Keratinocyte (primary cell): ENCODE data around the gene DYTN. TPM values are rescaled to one million over a fixed set of nuclear protein-coding genes. Genes with fewer than 3 reads are reported as not detected.

Experiments
- DNase-seq: peaks from one replicate; pipeline ENCODE4 v3.0.0-alpha.2; 2011; ENCODE audit warnings: low read depth, missing footprints, low spot score
- FAIRE-seq: peaks from 2 replicates; lab custom pipeline; 2011; peaks lifted over from hg19 to GRCh38; lab: Jason Lieb, UNC
- H2AFZ ChIP-seq: 2 replicates; pipeline ENCODE4 v1.6.0; 2012; ENCODE audit warnings: low read length, control low read depth, inconsistent platforms; ENCODE audit not compliant: control insufficient read depth
- H3K27ac ChIP-seq: 2 replicates; pipeline ENCODE4 v1.5.1; 2011; ENCODE audit warnings: low read length; ENCODE audit not compliant: control insufficient read depth, insufficient read depth
- H3K27me3 ChIP-seq: 3 replicates; pipeline ENCODE4 v1.6.0; 2011; ENCODE audit warnings: low read length; ENCODE audit not compliant: control insufficient read depth, insufficient read depth; ENCODE audit errors: extremely low read depth
- H3K36me3 ChIP-seq, 2 experiments: 2 replicates in 1 of 2; 3 replicates in 1 of 2; pipeline ENCODE4 v1.5.1; 2011; ENCODE audit warnings: low read length in 2 of 2, mild to moderate bottlenecking in 1 of 2; ENCODE audit not compliant: control insufficient read depth in 2 of 2, insufficient read depth in 2 of 2; ENCODE audit errors: extremely low read depth in 1 of 2
- H3K4me1 ChIP-seq: 3 replicates; pipeline ENCODE4 v1.5.1; 2011; ENCODE audit warnings: low read length; ENCODE audit not compliant: control insufficient read depth, insufficient read depth; ENCODE audit errors: extremely low read depth
- H3K4me2 ChIP-seq: 3 replicates; pipeline ENCODE4 v1.6.0; 2011; ENCODE audit warnings: low read depth, low read length; ENCODE audit not compliant: control insufficient read depth, insufficient read depth; ENCODE audit errors: extremely low read depth
- H3K4me3 ChIP-seq, 3 experiments: fragments of 200-600 bp in 1 of 3; sonication (generic) in 1 of 3; 2 replicates in 2 of 3; 3 replicates in 1 of 3; pipeline ENCODE4 v1.5.1; 2011 to 2016; ENCODE audit warnings: low read length in 3 of 3, mild to moderate bottlenecking in 3 of 3, control low read depth in 2 of 3, inconsistent platforms in 1 of 3, low read depth in 1 of 3, mixed read lengths in 1 of 3, mixed run types in 1 of 3, moderate library complexity in 1 of 3; ENCODE audit not compliant: control insufficient read depth in 2 of 3, insufficient read depth in 2 of 3; ENCODE audit errors: extremely low read depth in 1 of 3
- H3K79me2 ChIP-seq: 2 replicates; pipeline ENCODE4 v1.6.0; 2012; ENCODE audit warnings: low read length; ENCODE audit not compliant: control insufficient read depth, insufficient read depth
- H3K9ac ChIP-seq: 3 replicates; pipeline ENCODE4 v1.6.0; 2011; ENCODE audit warnings: low read length; ENCODE audit not compliant: control insufficient read depth, insufficient read depth; ENCODE audit errors: extremely low read depth
- H3K9me1 ChIP-seq: 3 replicates; pipeline ENCODE4 v1.6.0; 2011; ENCODE audit warnings: low read length; ENCODE audit not compliant: control insufficient read depth, insufficient read depth; ENCODE audit errors: extremely low read depth
- H3K9me3 ChIP-seq: 2 replicates; pipeline ENCODE4 v1.5.1; 2012; ENCODE audit warnings: low read depth, low read length; ENCODE audit not compliant: control insufficient read depth
- H4K20me1 ChIP-seq: 3 replicates; pipeline ENCODE4 v1.6.0; 2011; ENCODE audit warnings: low read length; ENCODE audit not compliant: control insufficient read depth, insufficient read depth; ENCODE audit errors: extremely low read depth
- EZH2 ChIP-seq: IDR thresholded peaks from one replicate; pipeline ENCODE4 v1.6.1; 2012; ENCODE audit warnings: inconsistent platforms, mild to moderate bottlenecking, low read length, moderate library complexity
- dilution Hi-C: fragments of 300-500 bp; cut with MboI; formaldehyde crosslinking; loops from one replicate; pipeline ENCODE4 v1.7.0; 2020; ENCODE audit warnings: low sequenced_read_pairs; ENCODE audit not compliant: extremely low pct_ligation_motif_present
- polyA minus RNA-seq, 3 experiments: library from RNA; depleted of rRNA, polyadenylated mRNA; stranded (reverse); fragments of >200 nt; gene quantifications; 1 replicate in 1 of 3; 2 replicates in 1 of 3; 3 replicates in 1 of 3; pipeline ENCODE4 v1.2.3, GENCODE V29; 2011
- polyA plus RNA-seq, 5 experiments: library from polyadenylated mRNA; depleted of rRNA in 3 of 5; stranded (reverse) in 3 of 5; stranded (forward) in 1 of 5; unstranded in 1 of 5; fragments of >200 nt; gene quantifications; 1 replicate in 1 of 5; 2 replicates in 3 of 5; 3 replicates in 1 of 5; pipeline versions ENCODE4 v1.2.1 to v1.2.3, GENCODE V29; 2011 to 2012; ENCODE audit warnings: missing spikeins in 2 of 5, low read depth in 1 of 5, low replicate concordance in 1 of 5
- TF ChIP-seq, protein P1 (sequence below), 3 experiments: IDR thresholded peaks in 1 of 3; conservative IDR thresholded peaks in 1 of 3; optimal IDR thresholded peaks in 1 of 3; 2 replicates in 2 of 3; 3 replicates in 1 of 3; pipeline versions ENCODE3 to v1.5.1; 2011; ENCODE audit warnings: low read length in 3 of 3, mild to moderate bottlenecking in 3 of 3, moderate library complexity in 2 of 3, control low read depth in 1 of 3, inconsistent platforms in 1 of 3; ENCODE audit not compliant: insufficient read depth in 2 of 3; ENCODE audit errors: extremely low read depth in 1 of 3

Gene DYTN, protein sequence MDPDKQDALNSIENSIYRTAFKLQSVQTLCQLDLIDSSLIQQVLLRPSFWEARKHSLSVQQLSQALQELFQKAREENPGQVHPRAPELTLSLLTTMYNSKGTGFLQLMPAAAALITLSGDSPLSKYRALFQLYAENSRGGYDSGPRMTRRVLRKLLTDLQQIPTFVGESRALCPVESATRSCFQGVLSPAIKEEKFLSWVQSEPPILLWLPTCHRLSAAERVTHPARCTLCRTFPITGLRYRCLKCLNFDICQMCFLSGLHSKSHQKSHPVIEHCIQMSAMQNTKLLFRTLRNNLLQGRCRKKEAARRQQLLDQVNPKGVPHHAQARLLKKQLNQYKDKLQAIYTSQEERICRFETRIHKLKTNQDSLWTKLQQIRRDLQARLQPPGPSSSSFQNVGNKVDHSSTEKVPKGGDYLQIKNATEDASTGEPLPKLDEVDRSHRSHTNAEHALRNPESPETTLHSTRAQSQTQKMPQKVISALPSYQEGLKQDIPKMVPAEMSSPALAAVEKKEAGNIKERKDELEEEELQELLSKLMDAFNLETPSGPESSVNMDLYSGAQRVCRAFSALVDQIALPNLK
- polyA plus RNA-seq (not detected in 3 replicates), polyA minus RNA-seq (not detected in 3 replicates)
- not detected for polyA plus RNA-seq (2011; ENCODE audit: low read depth)
- polyA plus RNA-seq (2011; cell fraction: cytosol; rRNA removed): not detected in 2 replicates
- not detected in 2 replicates for polyA plus RNA-seq (2011; cell fraction: nucleus; rRNA removed)
- not detected in 2 replicates for polyA plus RNA-seq (2012; ENCODE audit: low replicate concordance)
- polyA minus RNA-seq (2011; cell fraction: cytosol; rRNA and poly(A)+ RNA removed): not detected
- not detected in 2 replicates for polyA minus RNA-seq (2011; cell fraction: nucleus; rRNA and poly(A)+ RNA removed)

DNA sequence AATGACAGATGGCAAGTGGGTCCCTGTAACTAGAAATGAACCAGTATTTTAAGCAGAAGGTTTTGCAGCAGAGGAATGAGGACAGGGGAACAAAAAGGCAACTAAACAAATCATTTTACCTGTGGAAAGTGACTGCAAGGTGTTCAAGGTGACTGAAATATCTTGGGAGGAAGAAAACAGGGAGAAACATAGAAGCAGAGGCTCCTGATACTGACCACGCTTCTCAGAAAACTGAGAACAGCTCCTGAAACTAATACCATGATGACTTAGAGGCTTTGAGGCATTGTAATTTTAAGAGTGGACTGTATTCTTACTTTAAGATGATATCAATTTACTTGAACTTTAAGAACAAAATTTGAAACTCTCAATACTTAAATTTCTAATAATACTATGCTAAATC is at the start of gene DYTN:
DYTN (minus strand) TSS at position 101 of the 400 bp plus-strand sequence. CDS start 117 bp downstream, outside the sequence.
- no peaks in the 10 kb centered on the region for H3K4me1 ChIP-seq
- dilution Hi-C loops: no loop called here
- no peak within 1 kb of the TSS for H3K4me2 ChIP-seq
- H3K36me3 ChIP-seq: no peaks in the 10 kb centered on the region
- DNase-seq (no peak), FAIRE-seq (no peak)
- no peak for TF ChIP-seq EZH2
- TF ChIP-seq, protein P1, sequence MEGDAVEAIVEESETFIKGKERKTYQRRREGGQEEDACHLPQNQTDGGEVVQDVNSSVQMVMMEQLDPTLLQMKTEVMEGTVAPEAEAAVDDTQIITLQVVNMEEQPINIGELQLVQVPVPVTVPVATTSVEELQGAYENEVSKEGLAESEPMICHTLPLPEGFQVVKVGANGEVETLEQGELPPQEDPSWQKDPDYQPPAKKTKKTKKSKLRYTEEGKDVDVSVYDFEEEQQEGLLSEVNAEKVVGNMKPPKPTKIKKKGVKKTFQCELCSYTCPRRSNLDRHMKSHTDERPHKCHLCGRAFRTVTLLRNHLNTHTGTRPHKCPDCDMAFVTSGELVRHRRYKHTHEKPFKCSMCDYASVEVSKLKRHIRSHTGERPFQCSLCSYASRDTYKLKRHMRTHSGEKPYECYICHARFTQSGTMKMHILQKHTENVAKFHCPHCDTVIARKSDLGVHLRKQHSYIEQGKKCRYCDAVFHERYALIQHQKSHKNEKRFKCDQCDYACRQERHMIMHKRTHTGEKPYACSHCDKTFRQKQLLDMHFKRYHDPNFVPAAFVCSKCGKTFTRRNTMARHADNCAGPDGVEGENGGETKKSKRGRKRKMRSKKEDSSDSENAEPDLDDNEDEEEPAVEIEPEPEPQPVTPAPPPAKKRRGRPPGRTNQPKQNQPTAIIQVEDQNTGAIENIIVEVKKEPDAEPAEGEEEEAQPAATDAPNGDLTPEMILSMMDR (optimal IDR thresholded peaks at IDR 0.05 in 1 of 3, IDR thresholded peaks at IDR 0.05 in 1 of 3, conservative IDR thresholded peaks at IDR 0.05 in 1 of 3; ENCODE audit: extremely low read depth in 1 of 3, insufficient read depth in 2 of 3, low read length in 3 of 3): no peak
- no peaks in the 10 kb centered on the region for H3K9me3 ChIP-seq
- no peak within 1 kb of the TSS for H3K9ac ChIP-seq
- no peaks in the 10 kb centered on the region for H4K20me1 ChIP-seq
- H3K4me3 ChIP-seq: no peak within 1 kb of the TSS
- no peak within 1 kb of the TSS for H3K27ac ChIP-seq
- no peaks in the 10 kb centered on the region for H3K79me2 ChIP-seq
- no peak within 1 kb of the TSS for H2AFZ ChIP-seq
- no peaks in the 10 kb centered on the region for H3K27me3 ChIP-seq
- H3K9me1 ChIP-seq: no peaks in the 10 kb centered on the region

DNA sequence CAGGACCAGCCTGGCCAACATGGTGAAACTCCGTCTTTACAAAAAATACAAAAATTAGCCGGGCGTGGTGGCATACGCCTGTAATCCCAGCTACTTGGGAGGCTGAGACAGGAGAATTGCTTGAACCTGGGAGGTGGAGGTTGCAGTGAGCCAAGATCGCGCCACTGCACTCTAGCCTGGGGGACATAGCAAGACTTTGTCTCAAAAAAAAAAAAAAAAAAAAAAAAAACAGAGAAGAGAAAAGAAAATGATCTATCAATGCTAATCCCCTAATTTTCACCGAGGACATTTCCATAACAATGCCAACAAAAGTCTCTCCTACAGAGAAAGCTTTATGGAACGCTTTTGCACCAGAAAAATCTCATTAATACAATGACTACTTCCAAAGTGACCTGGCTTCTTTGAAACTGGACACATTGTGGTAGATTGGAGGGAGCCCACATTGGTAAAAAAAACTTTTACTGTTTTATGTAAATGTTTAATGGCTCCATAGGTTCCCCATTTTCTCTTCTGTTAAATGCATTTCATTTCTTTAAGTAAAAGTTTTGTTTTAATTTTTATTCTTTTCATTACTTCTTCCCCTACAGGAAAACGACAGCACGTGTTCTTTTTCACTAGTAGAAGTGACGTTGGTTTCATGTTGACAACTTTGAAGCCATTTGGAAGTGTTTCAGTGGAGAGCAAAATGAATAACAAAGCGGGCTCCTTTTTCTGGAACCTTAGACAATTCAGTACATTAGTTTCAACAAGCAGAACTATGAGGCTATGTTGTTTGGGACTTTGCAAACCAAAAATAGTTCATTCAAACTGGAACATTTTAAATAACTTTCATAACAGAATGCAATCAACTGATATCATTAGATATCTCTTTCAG is 48.1 kb upstream of the DYTN start:
- Histone ChIP-seq H2AFZ (peak overlapping the region; percentile 98), H3K9me1 (no peaks in the 10 kb centered on the region), H3K36me3 (peaks cover 9 to 10% of the 10 kb centered on the region in 2 experiments), H3K9me3 (no peaks in the 10 kb centered on the region), H4K20me1 (no peaks in the 10 kb centered on the region), H3K4me1 (peaks cover 13% of the 10 kb centered on the region), H3K79me2 (peaks cover 40% of the 10 kb centered on the region), H3K27ac (peak overlapping the region; percentile 97), H3K4me2 (peak overlapping the region; percentile 93), H3K27me3 (no peaks in the 10 kb centered on the region), H3K9ac (peak overlapping the region; percentile 93), H3K4me3 (peak overlapping the region; percentile 73 to 89 (median 87))
- TF ChIP-seq EZH2: no peak
- TF ChIP-seq, protein P1 (optimal IDR thresholded peaks at IDR 0.05 in 1 of 3, IDR thresholded peaks at IDR 0.05 in 1 of 3, conservative IDR thresholded peaks at IDR 0.05 in 1 of 3; ENCODE audit: extremely low read depth in 1 of 3, insufficient read depth in 2 of 3, low read length in 3 of 3): no peak
- no peak for DNase-seq
- no peak for FAIRE-seq
- dilution Hi-C loops: no loop called here
